COLO668 (cell line): Measurements from ENCODE around the gene FGD2.
"Not testable (repeated sequence)": the region's sequence is repeated elsewhere in the genome, so short reads cannot be mapped to it uniquely, and the experiment has no call there.

Experiments
- DNase-seq: peaks from one replicate; lab custom pipeline; 2025; ENCODE audit not compliant: unreplicated experiment; lab: John Stamatoyannopoulos, UW

Gene FGD2

DNA sequence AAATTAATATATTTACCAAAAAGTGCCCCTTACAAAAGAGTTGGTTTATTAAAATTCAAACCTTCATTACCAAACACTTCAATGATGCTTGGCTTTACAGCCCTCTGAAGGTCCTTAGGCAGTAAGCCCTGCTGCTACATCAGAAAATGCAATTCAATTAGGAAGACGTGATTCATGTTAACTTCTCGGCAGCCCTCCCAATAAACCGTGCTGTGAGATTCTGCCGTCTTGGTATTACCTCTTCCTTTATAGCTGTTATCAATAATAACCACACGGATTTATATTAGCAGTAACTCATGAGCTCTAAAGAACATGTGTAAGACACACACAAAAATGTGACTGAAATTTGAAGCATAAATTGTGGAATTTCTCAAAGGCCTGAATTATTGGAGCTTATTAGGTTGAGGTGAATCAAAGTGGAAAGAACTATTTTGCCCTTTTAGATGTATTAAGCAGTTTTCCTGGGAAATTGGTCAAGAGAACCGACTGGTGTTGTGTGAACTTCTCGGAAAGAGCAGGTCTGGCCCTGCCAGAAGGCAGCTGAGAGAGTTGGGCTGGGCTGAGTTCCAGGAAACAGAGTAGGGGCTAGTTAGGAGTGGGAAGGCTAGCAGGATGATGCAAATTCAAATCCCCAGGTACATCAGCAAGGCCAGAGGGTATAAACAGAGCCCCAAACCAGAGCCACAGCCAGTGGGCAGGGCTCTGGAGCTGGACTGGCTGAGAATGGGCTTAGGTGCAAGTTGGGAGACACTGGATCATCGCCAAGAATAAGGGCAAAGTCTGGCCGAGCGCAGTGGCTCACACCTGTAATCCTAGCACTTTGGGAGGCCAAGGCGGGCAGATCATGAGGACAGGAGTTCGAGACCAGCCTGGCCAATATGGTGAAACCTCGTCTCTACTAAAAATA is 33.1 kb downstream of the FGD2 start:
- no peak for DNase-seq

DNA sequence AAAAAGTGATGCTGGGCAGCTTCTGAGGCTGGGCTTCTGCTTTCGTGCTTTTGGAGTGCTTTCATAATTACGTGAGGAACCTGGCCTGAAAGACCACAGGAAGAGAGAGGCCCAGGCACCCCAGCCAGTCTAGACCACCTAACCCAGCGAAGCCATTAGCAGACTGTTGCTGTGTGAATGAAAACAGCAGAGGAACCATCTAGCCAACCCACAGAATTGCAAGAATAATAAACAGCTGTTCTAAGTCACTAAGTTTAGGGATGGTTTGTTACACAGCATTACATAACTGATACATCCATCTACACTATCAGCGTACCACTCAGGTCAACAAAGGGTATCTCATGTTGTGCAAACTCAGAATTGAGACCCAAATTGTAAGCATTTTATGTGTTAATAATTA is 34.5 kb downstream of the FGD2 start:
- DNase-seq = no peak

DNA sequence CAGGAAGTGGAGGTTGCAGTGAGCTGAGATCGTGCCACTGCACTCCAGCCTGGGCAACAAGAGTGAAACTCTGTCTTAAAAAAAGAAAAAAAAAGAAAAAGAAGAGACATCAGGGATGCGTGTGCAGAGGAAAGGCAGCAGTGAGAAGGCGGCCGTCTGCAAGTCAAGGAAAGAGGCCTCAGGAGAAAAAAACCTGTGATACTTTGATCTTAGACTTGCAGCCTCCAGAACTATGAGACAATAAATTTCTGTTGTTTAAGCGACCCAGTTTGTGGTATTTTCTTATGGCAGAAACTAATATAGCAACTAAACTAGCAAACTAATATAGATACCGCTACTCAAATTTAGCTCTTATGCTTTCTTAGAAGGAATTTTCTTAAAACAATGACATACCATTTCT is 36.1 kb downstream of the FGD2 start:
- DNase-seq = no peak

DNA sequence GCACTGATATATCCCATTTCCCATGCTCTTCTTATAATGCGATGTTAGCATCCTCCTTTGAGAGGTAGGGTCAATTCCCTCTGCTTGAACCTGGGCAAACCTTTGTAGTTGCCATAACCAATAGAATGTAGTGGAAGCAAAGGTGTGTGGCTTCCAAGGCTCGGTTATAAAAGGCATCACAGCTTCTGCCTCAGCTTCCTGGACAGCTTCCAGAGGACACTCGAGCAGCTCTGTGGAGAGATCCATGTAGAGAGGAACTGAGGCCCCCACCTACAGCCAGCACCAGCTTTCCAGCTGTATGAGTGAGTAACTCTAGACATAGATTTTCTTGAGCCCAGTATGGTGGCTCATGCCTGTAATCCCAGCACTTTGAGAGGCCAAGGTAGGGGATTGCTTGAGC is 36.7 kb downstream of the FGD2 start:
- DNase-seq = no peak

GRCh38 chr6:37043091-37043490 is 37.6 kb downstream of the FGD2 start:
- not testable (repeated sequence) for DNase-seq

DNA sequence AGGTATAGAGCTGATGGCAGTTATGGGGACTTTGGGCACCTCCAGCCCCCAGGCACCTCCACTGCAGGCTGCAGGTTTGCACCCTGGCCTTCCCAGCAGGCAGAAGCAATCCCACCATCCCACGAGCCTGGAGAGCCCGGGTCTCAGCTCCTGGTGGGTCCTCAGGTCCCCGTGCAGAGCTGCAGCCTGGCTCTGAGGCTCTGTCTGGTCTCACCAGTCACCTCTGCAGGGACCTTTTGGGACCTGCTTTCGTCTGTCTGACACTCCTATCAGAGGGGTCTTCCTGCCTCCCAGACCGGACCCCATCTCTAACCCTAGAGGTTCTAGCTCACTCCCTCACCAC is 41.9 kb downstream of the FGD2 start:
- no peak for DNase-seq

DNA sequence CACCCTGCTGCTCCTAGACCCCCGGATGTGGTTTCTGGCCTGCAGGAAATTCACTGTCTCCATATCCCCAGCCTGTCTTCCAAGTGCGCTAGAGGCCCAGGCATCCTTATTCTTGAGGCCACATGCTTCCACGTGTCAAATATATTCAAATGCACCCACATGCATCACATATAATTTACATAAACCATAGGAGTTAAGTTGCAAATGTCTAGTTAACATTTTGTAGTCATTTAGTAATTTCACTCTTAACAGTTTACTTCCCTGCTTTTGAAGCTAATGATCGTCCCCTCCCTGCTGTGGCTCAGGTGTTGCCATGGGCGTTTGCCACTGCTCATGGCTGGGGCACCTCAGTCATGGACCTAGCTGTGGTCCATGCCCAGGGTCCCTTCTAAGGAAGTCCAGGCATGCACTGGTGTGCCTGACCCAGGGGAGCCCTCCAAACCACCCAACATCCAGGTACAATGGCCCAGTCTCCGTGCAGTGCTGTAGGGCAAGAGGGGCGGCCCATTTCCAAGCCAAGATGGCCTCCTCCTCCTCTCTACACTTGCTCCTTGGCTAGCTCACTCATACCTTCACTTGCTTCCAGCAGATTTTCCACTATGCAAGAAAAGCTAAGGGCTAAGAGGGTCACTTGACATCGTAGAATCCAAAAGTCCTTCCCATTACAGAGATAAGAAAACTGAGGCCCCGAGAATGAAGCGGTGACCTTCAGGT is 42.4 kb downstream of the FGD2 start:
- no peak for DNase-seq

DNA sequence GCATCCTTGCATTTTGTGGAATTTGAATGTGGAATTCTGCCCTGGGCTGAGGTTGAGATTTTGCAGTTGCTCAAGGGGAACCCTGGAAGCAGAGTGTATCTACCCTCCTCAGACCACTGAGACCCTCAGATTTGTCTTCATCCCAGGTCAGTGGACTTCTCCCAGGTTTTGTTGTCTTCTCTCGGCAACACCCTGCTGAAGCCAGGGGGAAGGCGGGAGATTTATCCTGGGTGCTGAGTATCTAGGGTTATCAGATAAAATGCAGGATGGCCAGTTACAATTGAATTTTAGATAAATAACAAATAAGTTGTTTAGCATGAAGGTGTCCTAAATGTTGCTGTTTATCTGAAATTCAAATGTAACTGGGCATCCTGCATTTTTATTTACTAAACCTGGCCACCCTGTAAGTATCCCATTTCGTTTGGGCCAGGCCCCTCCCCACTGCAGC is 43.0 kb downstream of the FGD2 start:
- DNase-seq = no peak

- DNase-seq = peak; percentile 6
Observed at GRCh38 chr6:37048851-37049757, 43.6 kb downstream of the FGD2 start.

DNA sequence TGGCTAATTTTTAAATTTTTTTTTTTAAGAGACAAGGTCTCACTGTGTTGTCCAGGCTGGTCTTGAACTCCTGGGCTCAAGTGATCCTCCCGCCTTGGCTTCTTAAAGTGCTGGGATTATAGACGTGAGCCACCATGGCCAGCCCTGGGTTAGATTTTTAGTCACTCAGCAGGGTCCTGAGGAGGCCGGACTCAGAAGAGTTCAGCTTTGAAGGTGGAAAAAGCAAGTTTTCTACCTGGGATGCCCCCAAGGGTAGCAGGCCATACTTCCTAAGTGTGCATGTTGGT is 44.2 kb downstream of the FGD2 start:
- no peak for DNase-seq

DNA sequence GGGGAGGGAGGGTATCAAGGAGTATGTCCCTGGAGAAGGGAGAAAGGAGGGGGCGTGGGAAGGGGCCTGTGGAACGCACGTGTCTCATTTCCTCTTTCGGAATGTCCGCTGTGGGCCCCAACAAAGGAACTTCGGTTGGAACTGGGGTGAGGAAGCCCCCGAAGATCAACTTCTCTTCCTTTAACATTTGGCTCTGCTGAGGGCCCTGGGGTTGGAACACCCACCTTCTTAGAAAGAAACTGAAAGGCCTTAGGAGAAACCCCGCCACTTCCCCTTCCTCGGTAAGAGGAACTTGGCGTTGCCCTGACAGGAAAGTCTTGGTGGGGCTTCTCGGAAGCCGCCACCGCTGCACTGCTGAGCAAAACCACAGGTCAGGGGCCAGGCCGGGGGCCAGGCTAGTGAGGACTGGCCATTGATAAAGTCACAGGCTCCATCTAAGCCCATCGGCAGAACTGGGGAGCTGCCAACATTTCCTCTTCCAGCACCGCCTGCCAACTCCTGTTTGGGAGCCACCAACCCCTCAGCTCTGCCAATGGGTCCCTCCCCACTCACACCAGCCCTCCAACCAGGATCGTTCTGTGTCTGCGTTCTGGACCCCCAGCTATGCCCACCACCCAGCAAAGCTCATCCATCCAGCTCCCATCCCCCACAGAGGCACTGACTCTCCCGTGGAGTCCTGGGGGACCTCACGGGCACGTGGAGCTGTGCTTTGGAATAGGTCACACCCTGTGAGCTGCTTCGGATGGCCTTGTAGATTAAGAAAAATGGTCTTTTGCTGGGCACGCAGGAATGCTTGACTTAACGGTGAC is 44.8 kb downstream of the FGD2 start:
- no peak for DNase-seq

GRCh38 chr6:37050854-37051137 is 45.3 kb downstream of the FGD2 start:
- no peak for DNase-seq

DNA sequence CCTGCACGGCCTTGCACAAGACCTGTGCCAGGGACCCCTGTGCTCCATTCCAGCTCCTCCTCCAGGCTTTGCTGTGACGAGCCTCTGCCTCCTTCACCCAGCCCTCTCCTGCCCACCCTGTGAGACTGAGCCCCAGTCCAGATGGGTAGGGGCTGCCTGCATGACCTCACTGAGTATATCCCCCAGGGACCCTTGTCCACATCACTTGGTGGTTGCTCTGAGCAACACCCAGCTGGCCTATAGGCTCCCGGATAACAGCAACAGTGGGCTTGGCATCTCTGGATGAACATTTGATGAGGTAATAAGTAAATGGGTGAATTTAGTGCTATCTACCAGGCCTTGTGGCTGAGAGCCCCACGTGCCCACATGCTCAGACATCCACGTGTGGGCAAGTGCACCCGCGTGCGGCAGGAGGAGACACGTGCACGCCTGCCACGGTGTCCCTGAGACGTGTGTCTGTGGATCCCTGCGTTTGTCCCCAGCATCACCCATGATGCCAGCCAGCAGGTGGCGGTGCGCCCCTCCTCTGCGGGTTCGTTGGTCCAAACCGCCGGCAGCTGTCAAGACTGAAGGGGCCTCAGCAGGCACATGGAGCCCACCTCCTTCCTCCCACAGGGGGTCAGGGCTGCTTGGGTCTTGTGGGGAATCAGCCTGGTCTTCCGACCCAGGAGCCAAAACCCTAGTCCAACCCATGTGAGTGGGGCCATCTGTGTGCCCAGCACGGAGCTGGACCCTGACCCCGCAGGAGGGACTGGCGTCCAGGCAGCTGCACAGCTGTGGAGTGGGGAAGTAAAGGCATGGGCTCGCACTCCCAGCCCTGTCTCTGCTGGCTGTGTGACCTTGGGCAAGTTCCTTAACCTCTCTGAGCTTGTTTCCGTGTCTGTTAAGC is 45.9 kb downstream of the FGD2 start:
- peak; percentile 78 for DNase-seq

- no peak for DNase-seq
Observed at GRCh38 chr6:37052027-37052628, 46.7 kb downstream of the FGD2 start.

DNA sequence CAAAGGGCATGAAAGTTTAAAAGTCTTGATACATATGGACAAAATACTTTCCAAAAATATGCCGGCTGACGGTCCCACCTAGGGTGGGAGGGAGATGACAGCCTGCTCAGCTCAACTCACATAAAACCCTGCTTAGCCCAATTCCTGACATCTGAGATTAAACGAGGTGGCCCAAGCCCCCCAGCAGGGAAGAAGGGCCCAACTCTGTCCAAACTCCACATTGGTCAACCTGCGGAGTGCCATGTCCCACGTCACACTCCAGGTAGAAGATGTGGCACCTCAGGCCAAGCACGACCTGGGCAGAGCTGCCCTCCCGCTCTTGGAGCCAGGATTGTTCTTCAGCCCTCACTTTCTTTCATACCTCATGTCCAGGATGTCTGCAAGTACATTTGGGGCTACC is 48.2 kb downstream of the FGD2 start:
- DNase-seq = no peak

DNA sequence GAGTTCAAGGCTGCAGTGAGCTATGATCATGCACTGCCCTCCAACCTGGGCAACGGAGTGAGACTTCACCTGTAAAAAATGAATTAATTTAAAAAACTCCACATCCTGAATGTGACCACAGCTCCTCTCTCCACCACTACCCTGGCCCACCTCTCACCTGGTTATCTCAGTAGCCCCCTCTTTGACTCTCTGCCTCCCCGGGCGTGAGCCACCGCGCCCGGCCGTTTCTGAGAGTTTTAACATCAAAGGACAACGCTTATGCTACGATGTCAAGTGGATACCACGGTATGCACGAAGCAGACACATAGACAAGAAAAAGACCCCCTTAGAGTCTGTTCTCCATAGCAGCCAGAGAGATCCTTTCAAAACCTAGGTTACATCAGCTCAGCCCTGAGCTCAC is 48.7 kb downstream of the FGD2 start:
- DNase-seq = no peak

DNA sequence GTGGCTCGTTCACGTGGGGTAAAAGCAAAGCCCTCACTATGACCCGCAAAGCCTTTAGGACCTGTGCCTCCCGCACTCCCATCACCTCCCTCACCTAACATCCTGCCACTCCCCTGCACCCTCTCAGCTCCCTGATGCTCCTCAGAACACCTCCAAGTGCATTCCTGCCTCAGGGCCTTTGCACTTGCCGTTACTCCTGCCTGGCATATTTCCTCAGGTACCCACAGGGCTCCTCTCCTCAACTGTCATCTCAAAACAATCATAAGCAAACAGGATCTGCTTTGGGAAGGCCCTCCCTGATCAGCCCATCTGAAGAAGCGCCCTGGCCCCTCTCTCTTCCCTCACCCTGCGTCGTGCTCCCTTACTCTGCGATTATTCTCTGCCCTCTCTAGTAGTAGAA is 49.1 kb downstream of the FGD2 start:
- DNase-seq = no peak

DNA sequence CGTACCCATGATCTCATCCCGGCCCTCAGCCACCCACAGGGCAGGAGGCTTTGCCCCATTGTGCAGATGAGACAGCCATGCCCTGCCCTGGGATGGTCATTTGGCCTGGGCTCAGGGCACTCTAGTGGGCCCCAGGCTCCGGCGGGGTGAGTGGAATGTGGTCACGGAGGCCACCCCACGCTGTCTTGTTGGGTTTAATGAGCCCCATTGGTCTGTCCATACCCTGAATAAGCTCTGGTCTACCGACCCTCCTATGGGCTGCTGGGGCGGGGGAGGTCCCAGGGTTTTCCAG is 50.6 kb downstream of the FGD2 start:
- no peak for DNase-seq

GRCh38 chr6:37056439-37057127 is 51.1 kb downstream of the FGD2 start:
- DNase-seq = no peak
